PC-3 (cell line): ENCODE measurements around the gene NTRK2. TPM values are rescaled to one million over a fixed set of nuclear protein-coding genes. Genes with fewer than 3 reads are reported as not detected.

ENCODE experiments used
- ATAC-seq: fragments of 200-7000 bp; cut with Tn5 transposase; 2 replicates; pipeline ENCODE4 v1.9.1; 2020; ENCODE audit warnings: mild to moderate bottlenecking, moderate library complexity
- BruUV-seq: library from RNA; stranded (reverse); fragments of 400-500 nt; replicated peaks from 2 replicates; lab custom pipeline; 2021; lab: Mats Ljungman, UMichigan
- CTCF ChIA-PET: fragments of 300-600 bp; sonication (Branson Sonifier 250); formaldehyde crosslinking; loops from one replicate; lab custom pipeline; 2022; ENCODE audit warnings: antibody characterized with exemption; lab: Charles Lee
- POLR2A ChIA-PET: fragments of 300-600 bp; sonication (Branson Sonifier 250); formaldehyde crosslinking; loops from one replicate; lab custom pipeline; 2022; ENCODE audit warnings: antibody characterized with exemption; ENCODE audit not compliant: unreplicated experiment; lab: Charles Lee
- DNase-seq: peaks from one replicate; pipeline ENCODE4 v3.0.0-alpha.2; 2015
- H2AFZ ChIP-seq: fragments of 300-600 bp; sonication (generic); 2 replicates; pipeline ENCODE4 v1.6.0; 2016; ENCODE audit warnings: antibody characterized with exemption, low read length
- H3F3A ChIP-seq: fragments of 300-600 bp; sonication (generic); one replicate; pipeline ENCODE4 v1.6.0; 2017; ENCODE audit warnings: antibody characterized with exemption, low read length, control low read depth, mild to moderate bottlenecking; ENCODE audit not compliant: unreplicated experiment
- H3K27ac ChIP-seq: fragments of 300-600 bp; sonication (generic); 2 replicates; pipeline ENCODE4 v1.5.1; 2016; ENCODE audit warnings: mild to moderate bottlenecking, low read length
- H3K27me3 ChIP-seq: fragments of 300-600 bp; sonication (generic); 2 replicates; pipeline ENCODE4 v1.6.1; 2016; ENCODE audit warnings: low read length, mixed read lengths
- H3K36me3 ChIP-seq: fragments of 300-600 bp; sonication (generic); 2 replicates; pipeline ENCODE4 v1.6.1; 2016; ENCODE audit warnings: low read depth, mixed run types, low read length, mixed read lengths
- H3K4me1 ChIP-seq: fragments of 300-600 bp; sonication (generic); 2 replicates; pipeline ENCODE4 v1.5.1; 2016; ENCODE audit warnings: low read length; ENCODE audit not compliant: insufficient read depth
- H3K4me2 ChIP-seq: fragments of 300-600 bp; sonication (generic); 2 replicates; pipeline ENCODE4 v1.6.0; 2016; ENCODE audit warnings: low read length
- H3K4me3 ChIP-seq: fragments of 300-600 bp; sonication (generic); 2 replicates; pipeline ENCODE4 v1.5.1; 2016; ENCODE audit warnings: mild to moderate bottlenecking, low read length, mixed read lengths
- H3K79me2 ChIP-seq: fragments of 300-600 bp; sonication (generic); 2 replicates; pipeline ENCODE4 v1.6.1; 2017; ENCODE audit warnings: low read length, mixed read lengths
- H3K9ac ChIP-seq: fragments of 300-600 bp; sonication (generic); 2 replicates; pipeline ENCODE4 v1.6.0; 2016; ENCODE audit warnings: mild to moderate bottlenecking, low read length
- H3K9me2 ChIP-seq: fragments of 300-600 bp; sonication (generic); replicated peaks from 2 replicates; pipeline ENCODE4 v1.6.1; 2016; ENCODE audit warnings: mixed run types, low read length, mixed read lengths
- H3K9me3 ChIP-seq: fragments of 300-600 bp; sonication (generic); 2 replicates; pipeline ENCODE4 v1.6.1; 2016; ENCODE audit warnings: low read length, mixed read lengths
- H4K20me1 ChIP-seq: fragments of 300-600 bp; sonication (generic); 2 replicates; pipeline ENCODE4 v1.6.1; 2016; ENCODE audit warnings: low read length, mixed read lengths
- EZH2 ChIP-seq: fragments of 300-600 bp; sonication (generic); IDR thresholded peaks from one replicate; pipeline ENCODE4 v1.6.1; 2017; ENCODE audit warnings: antibody characterized with exemption, mild to moderate bottlenecking, low read length; ENCODE audit not compliant: unreplicated experiment
- EZH2phosphoT487 ChIP-seq: fragments of 300-600 bp; sonication (generic); IDR thresholded peaks from 2 replicates; pipeline ENCODE4 v1.6.1; 2018; ENCODE audit warnings: mild to moderate bottlenecking, antibody characterized with exemption, low read length, borderline replicate concordance
- intact Hi-C: fragments of 100-400 bp; cut with micrococcal nuclease; formaldehyde crosslinking; loops from 2 replicates; pipeline ENCODE4 v1.9.0; 2023
- total RNA-seq: library from RNA; depleted of rRNA; stranded (reverse); fragments of >200 nt; gene quantifications from 2 replicates; pipeline ENCODE4 v1.2.3, GENCODE V29; 2014
- TF ChIP-seq, protein P1 (sequence below): fragments of 300-600 bp; sonication (generic); conservative IDR thresholded peaks from 2 replicates; pipeline ENCODE4 v1.5.1; 2017; ENCODE audit warnings: antibody characterized with exemption, low read depth, mild to moderate bottlenecking, low read length

Gene NTRK2
- total RNA-seq, 1 experiment from 2014 or later, result not detected

DNA sequence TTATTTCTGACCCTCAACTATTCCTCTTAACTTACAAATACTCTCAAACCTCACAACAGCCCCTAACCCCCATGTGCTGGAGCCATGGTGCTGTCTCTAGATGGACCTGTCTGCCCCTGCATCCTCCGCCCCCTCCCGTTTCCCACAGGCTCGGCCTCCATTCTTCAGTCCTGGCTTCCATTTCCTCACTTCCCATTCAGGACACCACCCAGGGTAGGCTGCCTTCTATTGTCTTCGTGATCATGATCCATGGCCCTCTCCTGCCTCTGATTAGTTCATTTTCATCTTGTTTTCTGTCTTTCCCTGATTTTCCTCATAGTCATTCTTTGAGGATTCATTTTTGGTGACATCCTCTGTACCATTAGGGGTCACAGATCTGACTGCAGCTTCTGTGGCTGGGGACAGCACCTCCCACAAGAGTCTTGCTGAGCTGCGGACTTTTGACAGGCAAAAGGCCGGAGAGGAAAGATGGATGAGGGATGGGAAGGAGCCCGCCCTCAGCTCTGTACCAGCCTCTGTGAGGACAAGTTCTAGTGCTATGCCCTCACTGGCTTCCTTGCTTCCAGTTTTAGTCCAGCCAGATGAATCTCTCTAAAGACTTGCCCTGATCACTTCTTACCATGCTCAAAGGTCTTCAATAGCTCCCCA lies 255.8 kb downstream of the NTRK2 start:
- H3K79me2 ChIP-seq, result no peaks in the 10 kb centered on the region
- no peak overlapping the region for H3K9ac ChIP-seq
- POLR2A ChIA-PET, result no interaction called here
- TF ChIP-seq, protein P1, sequence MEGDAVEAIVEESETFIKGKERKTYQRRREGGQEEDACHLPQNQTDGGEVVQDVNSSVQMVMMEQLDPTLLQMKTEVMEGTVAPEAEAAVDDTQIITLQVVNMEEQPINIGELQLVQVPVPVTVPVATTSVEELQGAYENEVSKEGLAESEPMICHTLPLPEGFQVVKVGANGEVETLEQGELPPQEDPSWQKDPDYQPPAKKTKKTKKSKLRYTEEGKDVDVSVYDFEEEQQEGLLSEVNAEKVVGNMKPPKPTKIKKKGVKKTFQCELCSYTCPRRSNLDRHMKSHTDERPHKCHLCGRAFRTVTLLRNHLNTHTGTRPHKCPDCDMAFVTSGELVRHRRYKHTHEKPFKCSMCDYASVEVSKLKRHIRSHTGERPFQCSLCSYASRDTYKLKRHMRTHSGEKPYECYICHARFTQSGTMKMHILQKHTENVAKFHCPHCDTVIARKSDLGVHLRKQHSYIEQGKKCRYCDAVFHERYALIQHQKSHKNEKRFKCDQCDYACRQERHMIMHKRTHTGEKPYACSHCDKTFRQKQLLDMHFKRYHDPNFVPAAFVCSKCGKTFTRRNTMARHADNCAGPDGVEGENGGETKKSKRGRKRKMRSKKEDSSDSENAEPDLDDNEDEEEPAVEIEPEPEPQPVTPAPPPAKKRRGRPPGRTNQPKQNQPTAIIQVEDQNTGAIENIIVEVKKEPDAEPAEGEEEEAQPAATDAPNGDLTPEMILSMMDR, result no peak
- TF ChIP-seq EZH2phosphoT487, result no peak
- no peak for TF ChIP-seq EZH2
- no peak overlapping the region for H2AFZ ChIP-seq
- intact Hi-C loops, result no loop called here
- no peak for DNase-seq
- no peaks in the 10 kb centered on the region for H3K36me3 ChIP-seq
- H3K9me3 ChIP-seq, result no peaks in the 10 kb centered on the region
- H3K4me2 ChIP-seq, result no peak overlapping the region
- ATAC-seq, result no peak
- H3K4me3 ChIP-seq, result no peak overlapping the region
- H4K20me1 ChIP-seq, result no peaks in the 10 kb centered on the region
- no TSS peak for BruUV-seq
- H3K27me3 ChIP-seq, result no peaks in the 10 kb centered on the region
- CTCF ChIA-PET, result no interaction called here
- no peaks in the 10 kb centered on the region for H3F3A ChIP-seq
- no peaks in the 10 kb centered on the region for H3K9me2 ChIP-seq
- H3K4me1 ChIP-seq, result no peaks in the 10 kb centered on the region
- no peak overlapping the region for H3K27ac ChIP-seq

DNA sequence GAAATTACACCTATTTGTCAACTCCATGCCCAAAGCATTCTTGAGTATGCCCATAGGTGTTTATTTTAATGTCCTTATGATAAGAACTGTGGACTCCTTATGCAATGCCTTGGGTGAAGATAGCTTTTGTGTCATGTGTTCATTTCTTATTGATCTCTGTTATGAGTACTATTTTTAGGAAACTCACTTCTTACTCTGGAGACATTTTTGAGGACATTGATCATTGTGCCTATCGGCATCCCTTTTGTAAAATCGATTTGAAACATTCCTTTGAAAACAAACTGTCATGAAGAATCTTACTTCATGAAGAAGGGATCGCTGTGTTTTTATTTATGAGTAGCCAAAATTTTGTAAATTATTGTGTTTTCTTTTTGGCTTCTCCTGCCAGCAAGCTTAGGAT lies 257.3 kb downstream of the NTRK2 start:
- no peak overlapping the region for H2AFZ ChIP-seq
- TF ChIP-seq EZH2phosphoT487, result no peak
- TF ChIP-seq, protein P1, result no peak
- no peak for TF ChIP-seq EZH2
- H3K4me3 ChIP-seq, result no peak overlapping the region
- BruUV-seq, result no TSS peak
- H3K79me2 ChIP-seq, result no peaks in the 10 kb centered on the region
- H3K9me3 ChIP-seq, result no peaks in the 10 kb centered on the region
- no peaks in the 10 kb centered on the region for H3K36me3 ChIP-seq
- CTCF ChIA-PET, result no interaction called here
- no peaks in the 10 kb centered on the region for H3F3A ChIP-seq
- no peaks in the 10 kb centered on the region for H3K4me1 ChIP-seq
- DNase-seq, result no peak
- intact Hi-C loops, result no loop called here
- H3K27me3 ChIP-seq, result no peaks in the 10 kb centered on the region; the same call in 1 of the 2 replicates
- H4K20me1 ChIP-seq, result no peaks in the 10 kb centered on the region
- H3K27ac ChIP-seq, result no peak overlapping the region
- no peak for ATAC-seq
- no peak overlapping the region for H3K9ac ChIP-seq
- POLR2A ChIA-PET, result no interaction called here
- H3K4me2 ChIP-seq, result no peak overlapping the region
- no peaks in the 10 kb centered on the region for H3K9me2 ChIP-seq

DNA sequence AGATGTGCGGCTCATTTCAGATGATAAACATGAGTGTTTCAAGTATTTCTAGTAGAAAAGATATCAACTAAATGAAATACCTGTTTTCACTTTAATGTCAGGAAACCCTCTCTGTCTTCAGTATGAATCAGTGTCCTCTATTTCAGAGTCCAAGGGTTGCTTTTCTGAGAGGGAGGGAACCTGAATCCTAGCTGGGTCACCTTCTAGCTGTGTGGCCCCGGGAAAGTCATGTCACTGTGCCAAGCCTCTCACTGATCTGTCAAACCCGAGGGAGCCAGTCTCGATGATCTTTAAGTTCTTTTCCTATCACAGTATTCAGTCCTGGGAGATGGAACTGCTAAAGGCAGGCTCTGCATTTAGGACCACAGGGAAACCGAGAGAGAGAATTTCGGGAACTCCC lies 258.9 kb downstream of the NTRK2 start:
- H3K27me3 ChIP-seq, result no peaks in the 10 kb centered on the region; the same call in 1 of the 2 replicates
- DNase-seq (no peak), ATAC-seq (no peak)
- ChIA-PET CTCF (no interaction called here), POLR2A (no interaction called here)
- H3F3A ChIP-seq, result no peaks in the 10 kb centered on the region
- no peaks in the 10 kb centered on the region for H3K9me3 ChIP-seq
- no peak overlapping the region for H3K4me2 ChIP-seq
- H3K27ac ChIP-seq, result no peak overlapping the region
- no peak overlapping the region for H3K4me3 ChIP-seq
- TF ChIP-seq EZH2, result no peak
- TF ChIP-seq, protein P1, result no peak
- no peak for TF ChIP-seq EZH2phosphoT487
- intact Hi-C loops, result no loop called here
- H4K20me1 ChIP-seq, result no peaks in the 10 kb centered on the region
- H3K79me2 ChIP-seq, result no peaks in the 10 kb centered on the region
- BruUV-seq, result no TSS peak
- H3K9ac ChIP-seq, result no peak overlapping the region
- no peak overlapping the region for H2AFZ ChIP-seq
- H3K4me1 ChIP-seq, result no peaks in the 10 kb centered on the region
- H3K9me2 ChIP-seq, result no peaks in the 10 kb centered on the region
- no peaks in the 10 kb centered on the region for H3K36me3 ChIP-seq
